Right ventricle myocardium inferior (tissue), 1 donor: ENCODE measurements around the gene C8A. TPM values are rescaled to one million over a fixed set of nuclear protein-coding genes. Genes with fewer than 3 reads are reported as not detected.

Experiments
- ATAC-seq: fragments of 200-7000 bp; cut with Tn5 transposase; one replicate; pipeline ENCODE4 v1.9.1; 2020; ENCODE audit warnings: mild to moderate bottlenecking, moderate library complexity
- DNase-seq: peaks from one replicate; pipeline ENCODE4 v3.0.0; 2021; ENCODE audit errors: missing footprints
- intact Hi-C: fragments of 100-400 bp; cut with DNase I; formaldehyde crosslinking; loops from one replicate; pipeline ENCODE4 v1.11.0; 2022
- total RNA-seq: library from RNA; stranded (reverse); fragmentation: NEBNext Ultra II Directional; extraction: Animal tissue kit (Norgen Biotek cat#: 25700); gene quantifications from one replicate; pipeline ENCODE4 v1.2.1, GENCODE V29; 2021
- donor health status: DM: no; HTN: yes; CAD: no; lungs with severe emphysema.

C8A gene
- total RNA-seq, 1 donor from 2014 or later, result not detected

DNA sequence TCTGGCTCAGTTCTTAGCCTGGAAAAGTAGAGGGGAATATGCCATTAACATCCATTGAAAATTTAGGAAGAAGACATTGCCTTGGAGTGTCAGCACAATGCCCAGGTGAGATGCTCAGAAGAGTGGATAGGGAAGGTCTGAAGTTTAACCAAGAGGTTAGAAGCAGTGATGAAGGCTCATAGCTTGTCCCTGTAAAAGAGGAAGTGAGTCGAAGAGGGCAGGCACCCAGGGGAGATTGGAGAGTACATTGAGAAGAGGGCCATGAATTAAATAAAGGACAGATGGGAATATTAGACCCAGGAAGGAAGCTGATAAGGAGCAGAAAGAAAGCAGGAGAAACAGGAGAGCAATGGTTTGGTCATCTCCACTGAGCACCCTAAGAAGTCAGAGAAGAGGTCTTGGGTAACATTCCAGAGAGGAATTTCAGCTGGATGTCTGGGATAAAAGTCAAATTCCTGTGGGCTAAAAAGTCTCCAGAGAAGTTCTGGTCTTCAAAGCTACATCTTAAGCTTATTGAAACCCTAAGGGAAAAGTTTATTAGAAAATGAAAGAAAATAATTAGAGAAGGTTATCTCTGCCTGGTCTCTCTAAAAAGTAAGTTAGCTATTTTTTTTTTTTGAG lies 93.9 kb downstream of the C8A start:
- no peak for DNase-seq
- no peak for ATAC-seq
- intact Hi-C loops, result no loop called here

DNA sequence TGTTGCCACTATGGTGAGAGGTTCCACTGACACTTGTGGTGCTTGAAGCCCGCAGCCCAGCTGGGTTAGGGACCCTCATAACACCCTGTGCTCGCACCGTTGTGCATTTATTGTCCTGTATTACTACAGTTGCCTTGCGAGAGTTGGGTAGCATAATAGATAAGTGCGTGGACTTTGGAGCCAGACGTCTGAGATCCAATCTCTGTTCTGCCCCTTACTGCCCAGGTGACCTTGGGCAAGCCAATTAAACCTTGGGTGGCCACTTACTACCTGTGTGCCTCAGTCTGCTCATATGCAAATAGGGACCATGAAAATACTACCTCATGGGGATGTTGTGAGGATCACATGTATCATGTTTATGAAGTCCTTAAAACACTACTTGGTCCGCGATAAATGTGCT lies 97.9 kb downstream of the C8A start:
- ATAC-seq, result no peak
- intact Hi-C loops, result no loop called here
- DNase-seq, result no peak

DNA sequence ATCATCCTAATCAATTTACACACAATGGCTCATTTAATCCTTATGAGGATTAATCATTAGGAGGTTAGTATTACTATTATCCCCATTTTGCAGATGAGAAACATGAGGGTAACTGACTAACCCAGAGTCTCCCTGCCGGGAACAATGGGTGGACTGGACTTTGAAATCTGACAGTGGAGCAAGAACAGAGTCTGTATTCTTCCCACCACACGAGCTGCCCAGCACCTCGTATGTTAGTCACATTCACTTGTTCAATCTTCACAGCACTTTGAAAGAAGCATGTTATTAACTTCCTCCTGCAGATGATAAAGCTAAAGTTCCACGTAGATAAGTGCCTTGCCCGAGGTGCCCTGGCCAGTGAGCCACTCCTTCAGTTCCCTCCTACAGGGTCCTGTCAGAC lies 98.8 kb downstream of the C8A start:
- intact Hi-C loops, result no loop called here
- DNase-seq (no peak), ATAC-seq (no peak)

DNA sequence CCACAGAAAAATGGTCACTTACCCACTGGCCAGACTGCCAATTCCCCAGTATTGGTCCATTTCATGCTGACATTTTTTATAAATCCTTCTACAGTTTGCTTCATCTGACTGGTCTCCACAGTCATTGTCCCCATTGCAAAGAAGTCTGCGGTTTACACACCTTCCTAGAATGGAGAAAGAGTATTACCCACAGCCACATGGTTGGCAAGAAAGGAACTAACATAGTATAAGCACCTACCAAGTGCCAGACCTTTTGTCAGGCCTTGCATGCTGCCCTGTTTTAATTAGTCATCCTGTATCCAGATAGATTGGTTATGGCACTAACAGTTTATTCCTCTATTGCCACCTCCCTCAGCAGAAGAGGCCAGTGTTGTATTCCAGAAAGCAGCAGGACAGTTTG lies 100.1 kb downstream of the C8A start:
- intact Hi-C loops, result no loop called here
- ATAC-seq, result no peak
- no peak for DNase-seq

DNA sequence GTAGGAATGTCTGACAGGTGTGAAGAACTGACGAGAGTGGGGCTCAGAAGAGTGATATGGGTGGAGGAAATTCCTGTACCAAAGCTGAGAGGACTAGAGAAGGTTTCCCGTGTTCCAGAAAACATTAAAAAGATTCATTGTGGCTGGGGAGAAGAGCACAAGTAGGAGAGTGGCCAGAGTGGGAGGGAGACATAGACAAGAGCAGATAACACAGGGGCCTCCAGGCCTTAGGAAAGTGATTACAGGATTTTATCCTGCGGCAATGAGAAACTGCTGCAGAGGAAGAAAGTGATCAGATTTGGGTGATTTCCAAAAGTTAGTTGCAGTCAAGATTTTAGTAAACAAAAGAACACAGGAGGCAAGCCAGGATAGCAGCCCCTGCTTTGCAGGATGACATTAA lies 103.3 kb downstream of the C8A start:
- no peak for ATAC-seq
- intact Hi-C loops, result no loop called here
- DNase-seq, result no peak

DNA sequence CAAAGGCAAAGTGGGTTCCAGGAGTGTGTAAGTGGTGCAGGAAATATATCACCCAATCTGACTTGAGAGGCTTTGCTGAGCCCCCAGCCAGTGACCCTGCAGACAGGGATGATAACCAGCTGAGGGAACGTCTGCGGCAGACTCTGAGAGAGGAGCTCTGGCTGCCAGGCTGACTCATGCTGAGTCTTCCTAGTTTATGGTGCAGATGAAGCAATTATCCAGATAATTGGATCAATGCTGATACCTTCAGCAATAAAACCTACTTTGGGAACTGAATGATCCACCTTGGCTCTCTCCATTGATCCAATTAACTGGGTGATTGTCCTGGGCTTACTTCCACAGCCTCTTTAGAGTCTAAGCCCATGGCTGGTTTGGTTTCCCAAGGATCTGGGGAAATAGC lies 103.9 kb downstream of the C8A start:
- intact Hi-C loops, result no loop called here
- no peak for ATAC-seq
- no peak for DNase-seq

DNA sequence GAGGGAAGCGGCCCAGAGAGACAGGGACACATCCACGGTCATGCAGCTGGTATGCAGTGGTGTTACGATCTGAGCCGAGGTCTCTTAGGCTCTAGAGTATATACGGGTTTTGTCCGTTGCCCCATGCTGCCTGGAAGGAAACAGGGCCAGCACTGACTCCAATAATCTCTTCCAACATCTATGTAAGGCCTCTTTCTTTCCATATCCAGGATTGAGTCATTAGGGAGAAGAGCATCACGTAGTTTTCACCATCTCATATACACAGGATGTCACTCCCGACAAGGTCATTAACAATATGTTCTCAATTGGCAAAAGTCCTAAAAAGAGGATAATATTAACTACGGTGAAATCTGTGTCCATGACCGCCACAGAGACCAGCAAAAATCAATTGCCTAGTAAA lies 106.8 kb downstream of the C8A start:
- intact Hi-C loops, result loop anchor here (10.0 kb wide), 1 partner anchor 127 kb away; no protein-coding TSS in a partner anchor
- DNase-seq (no peak), ATAC-seq (no peak)

DNA sequence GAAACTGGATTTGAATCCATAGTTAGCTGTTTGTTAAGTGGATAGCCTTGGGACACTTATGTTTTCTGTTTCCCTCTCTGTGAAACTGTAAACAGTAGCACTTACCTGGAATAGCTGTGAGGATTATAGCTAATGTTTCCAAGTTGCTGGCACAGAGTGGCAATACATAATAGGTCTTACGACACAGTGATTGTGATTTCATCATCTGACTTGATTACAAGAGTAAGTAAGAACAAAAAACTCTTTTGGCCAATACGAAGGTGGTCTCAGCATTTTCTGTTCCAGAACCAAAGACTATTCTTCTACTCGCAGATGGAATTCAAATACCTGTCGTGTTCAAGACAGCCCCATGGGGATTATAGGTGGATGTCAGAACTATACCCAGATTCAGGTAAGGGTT lies 109.1 kb downstream of the C8A start:
- intact Hi-C loops, result loop anchor here (10.0 kb wide), 1 partner anchor 129 kb away; no protein-coding TSS in a partner anchor
- no peak for ATAC-seq
- no peak for DNase-seq

DNA sequence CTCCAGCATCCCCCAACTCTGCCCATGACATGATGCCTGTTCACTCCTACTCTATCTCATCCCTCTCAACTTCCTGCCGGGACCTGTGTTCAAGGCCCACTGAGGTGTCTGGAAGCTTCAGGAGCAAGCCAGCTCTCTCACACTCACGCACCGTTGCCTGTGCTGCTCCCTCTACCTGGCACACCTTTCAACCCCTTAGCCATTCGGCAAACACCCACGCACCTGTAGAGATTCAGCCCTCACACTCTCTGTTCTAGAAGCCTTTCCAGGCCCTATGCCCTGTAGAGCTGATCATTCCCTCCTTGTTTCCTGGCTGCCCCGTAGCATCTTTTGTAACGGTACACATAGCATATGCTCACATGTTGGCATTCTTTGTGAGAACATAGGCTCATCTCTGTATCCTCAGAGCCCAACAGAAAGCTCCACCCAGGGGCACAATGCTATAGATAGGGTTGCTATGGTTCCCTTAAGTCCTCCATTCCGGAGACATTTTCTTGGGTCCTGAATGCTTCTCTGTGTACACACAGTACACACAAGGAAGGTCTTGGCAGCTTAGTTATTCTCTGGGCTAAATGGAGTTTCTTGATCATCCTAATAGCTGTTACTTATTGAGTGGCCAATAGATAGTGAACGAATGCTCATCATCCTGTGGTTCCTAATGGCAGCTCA lies 109.9 kb downstream of the C8A start:
- no peak for DNase-seq
- intact Hi-C loops, result loop anchor here (10.0 kb wide), 1 partner anchor 130 kb away; no protein-coding TSS in a partner anchor
- no peak for ATAC-seq

DNA sequence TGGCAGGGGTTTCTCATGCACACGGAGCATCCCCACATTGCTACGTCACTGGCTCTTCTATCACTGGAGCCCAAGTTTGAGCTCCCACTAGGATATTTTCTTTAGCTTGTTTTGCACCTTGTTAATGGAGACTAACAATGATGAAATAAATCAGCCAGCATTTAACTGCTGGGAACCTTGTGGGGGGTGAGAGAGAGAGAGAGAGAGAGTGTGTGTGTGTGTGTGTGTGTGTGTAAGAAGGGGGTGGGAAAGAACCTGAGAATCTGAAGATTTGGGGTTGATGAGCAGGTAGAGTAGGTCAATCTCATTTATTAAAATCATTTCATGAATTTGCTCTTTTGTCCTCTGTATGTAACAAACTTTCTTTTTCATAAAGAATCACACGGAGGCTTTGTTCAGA lies 110.6 kb downstream of the C8A start:
- ATAC-seq (no peak), DNase-seq (no peak)

DNA sequence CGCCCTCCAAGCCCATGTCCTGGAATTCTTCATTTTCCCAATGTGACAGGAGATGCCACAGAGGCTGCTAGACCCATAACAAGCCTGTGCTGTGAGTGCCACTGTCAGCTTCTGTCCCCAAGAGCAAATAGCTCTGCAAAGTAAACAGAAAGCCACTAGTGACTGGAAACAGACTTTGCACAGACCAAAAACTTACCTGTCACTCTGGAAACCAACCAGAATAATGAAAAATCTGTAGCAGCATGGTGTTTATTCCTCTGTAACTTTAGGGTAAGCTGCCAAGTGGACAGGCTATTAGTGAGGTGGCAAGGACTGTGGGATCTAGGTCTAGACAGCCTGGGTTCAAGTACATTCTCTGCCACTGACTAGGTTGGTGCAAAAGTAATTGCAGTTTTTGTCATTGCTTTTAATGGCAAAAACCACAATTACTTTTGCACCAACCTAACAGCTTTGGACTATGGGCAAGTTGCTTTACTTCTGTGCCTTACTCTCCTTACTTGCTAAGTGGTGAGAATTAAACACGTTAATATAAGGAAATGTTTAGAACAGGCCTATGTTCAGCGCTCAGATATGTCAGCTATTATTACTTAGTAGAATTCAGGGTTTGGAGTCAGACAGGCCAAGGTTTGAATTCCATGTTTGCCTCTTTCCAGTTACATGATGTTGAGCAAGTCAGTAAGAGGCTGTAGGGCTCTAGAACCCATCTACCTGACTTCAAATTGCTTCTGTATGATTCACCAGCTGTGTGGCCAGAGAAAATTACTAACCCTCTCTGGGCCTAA lies 111.5 kb downstream of the C8A start, which contains the start of gene C8B:
C8B (minus strand) TSS at position 100 of the 782 bp plus-strand sequence; CDS start at position 33, 67 bp downstream.
- intact Hi-C loops, result loop anchor here (10.0 kb wide), 1 partner anchor 131 kb away; no protein-coding TSS in a partner anchor
- DNase-seq, result no peak
- no peak for ATAC-seq

More for the DNA sequence above, 110.6 kb downstream of the C8A start:
- intact Hi-C loops, result loop anchor here (10.0 kb wide), 1 partner anchor 130 kb away; no protein-coding TSS in a partner anchor

DNA sequence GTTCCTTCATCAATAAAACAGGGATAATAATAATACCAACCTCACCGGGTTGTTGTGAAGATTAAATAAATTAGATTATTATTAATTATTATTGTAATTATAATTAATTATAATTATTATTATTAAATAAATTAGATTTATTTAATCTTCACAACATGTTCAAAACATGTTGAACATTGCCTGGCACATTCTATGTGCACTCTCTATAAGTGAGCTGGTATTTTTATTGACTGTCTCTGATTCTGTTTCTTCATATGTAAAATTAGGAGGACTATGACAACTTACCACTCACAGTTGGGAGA lies 112.1 kb downstream of the C8A start:
- intact Hi-C loops, result loop anchor here (10.0 kb wide), 1 partner anchor 132 kb away; no protein-coding TSS in a partner anchor

DNA sequence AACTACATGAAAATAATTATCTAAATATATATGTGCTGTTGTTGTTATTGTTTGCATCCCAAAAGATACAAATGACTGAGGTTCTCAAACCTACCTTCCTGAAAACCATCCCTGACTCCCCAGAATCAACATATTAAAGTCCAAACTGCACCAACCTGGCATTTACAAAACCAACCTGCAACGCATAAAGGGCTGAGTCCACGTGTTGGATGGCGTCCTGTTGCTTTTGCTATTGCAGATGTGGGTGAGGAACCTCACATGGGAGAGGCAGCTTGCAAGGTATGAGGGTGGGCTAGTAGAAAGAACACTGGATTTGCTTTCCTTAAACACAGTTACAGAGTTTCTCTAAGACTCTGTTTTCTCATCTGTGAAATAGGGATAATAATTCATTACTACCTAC lies 112.8 kb downstream of the C8A start:
- ATAC-seq (no peak), DNase-seq (no peak)
- intact Hi-C loops, result loop anchor here (10.0 kb wide), 1 partner anchor 133 kb away; no protein-coding TSS in a partner anchor

More for the DNA sequence above, 112.1 kb downstream of the C8A start:
- ATAC-seq, result no peak
- DNase-seq, result no peak

Other genes starting within 250 kb of the C8A start
- 77.9 TPM for gene PRKAA2, start 209.5 kb upstream of the C8A start, total RNA-seq
- gene FYB2, start 35.4 kb upstream of the C8A start, total RNA-seq, result 14.0 TPM
- gene C8B, start 111.2 kb downstream of the C8A start, total RNA-seq, result not detected